WTC11 (cell line): ENCODE data around the gene AKIRIN1. TPM values are rescaled to one million over a fixed set of nuclear protein-coding genes. Genes with fewer than 3 reads are reported as not detected.
"Not testable (repeated sequence)": the region's sequence is repeated elsewhere in the genome, so short reads cannot be mapped to it uniquely, and the experiment has no call there.

Experiments
- ATAC-seq: fragments of 200-7000 bp; cut with Tn5 transposase; 2 replicates; pipeline ENCODE4 v1.10.0; 2021; ENCODE audit warnings: mild to moderate bottlenecking, moderate library complexity
- CTCF ChIA-PET: fragments of 300-600 bp; sonication (Branson Sonifier 250); formaldehyde crosslinking; loops from one replicate; lab custom pipeline; 2021; ENCODE audit warnings: antibody characterized with exemption; lab: Charles Lee
- POLR2A ChIA-PET: fragments of 350-600 bp; sonication (Branson Sonifier 250); formaldehyde crosslinking; loops from one replicate; lab custom pipeline; 2021; ENCODE audit warnings: antibody characterized with exemption; lab: Charles Lee
- DNase-seq: peaks from one replicate; pipeline ENCODE4 v3.0.0; 2021; ENCODE audit warnings: low spot score
- H3K27ac Mint-ChIP-seq: 2 replicates; pipeline ENCODE4 v1.8.0; 2021; ENCODE audit warnings: mixed read lengths
- H3K27me3 Mint-ChIP-seq: 2 replicates; pipeline ENCODE4 v1.8.0; 2021; ENCODE audit warnings: low read depth, mild to moderate bottlenecking, moderate library complexity, mixed read lengths
- H3K36me3 Mint-ChIP-seq: 2 replicates; pipeline ENCODE4 v1.8.0; 2021; ENCODE audit warnings: mixed read lengths
- H3K4me1 Mint-ChIP-seq: 2 replicates; pipeline ENCODE4 v1.8.0; 2022; ENCODE audit warnings: mixed read lengths
- H3K4me3 Mint-ChIP-seq: 2 replicates; pipeline ENCODE4 v1.8.0; 2021; ENCODE audit warnings: mild to moderate bottlenecking, moderate library complexity, mixed read lengths
- H3K9me3 Mint-ChIP-seq: 2 replicates; pipeline ENCODE4 v1.8.0; 2021; ENCODE audit warnings: mixed read lengths
- AR ChIP-seq: fragments of 250-450 bp; sonication (Bioruptor Pico); IDR thresholded peaks from 2 replicates; pipeline ENCODE4 v1.9.0; 2021; ENCODE audit warnings: mild to moderate bottlenecking
- CREB1 ChIP-seq: sonication (generic); formaldehyde crosslinking; IDR thresholded peaks from 2 replicates; pipeline ENCODE4 v1.8.0; 2023; ENCODE audit warnings: mild to moderate bottlenecking, missing genetic modification reagents
- ELF4 ChIP-seq: sonication (generic); formaldehyde crosslinking; IDR thresholded peaks from 2 replicates; pipeline ENCODE4 v1.8.1; 2022; ENCODE audit warnings: low read depth, mild to moderate bottlenecking, moderate library complexity, missing genetic modification reagents
- FOXK1 ChIP-seq: sonication (generic); formaldehyde crosslinking; IDR thresholded peaks from 2 replicates; pipeline ENCODE4 v1.8.0; 2022; ENCODE audit warnings: mild to moderate bottlenecking, moderate library complexity, missing genetic modification reagents
- NFATC4 ChIP-seq: fragments of 250-450 bp; sonication (Bioruptor Pico); IDR thresholded peaks from 2 replicates; pipeline ENCODE4 v1.9.0; 2021; ENCODE audit warnings: mild to moderate bottlenecking
- SMAD3 ChIP-seq: sonication (generic); formaldehyde crosslinking; IDR thresholded peaks from 2 replicates; pipeline ENCODE4 v1.8.0; 2022; ENCODE audit warnings: missing genetic modification reagents, mild to moderate bottlenecking, borderline replicate concordance
- TP53 ChIP-seq: sonication (generic); formaldehyde crosslinking; IDR thresholded peaks from 2 replicates; pipeline ENCODE4 v1.8.1; 2023; ENCODE audit warnings: mild to moderate bottlenecking, missing genetic modification reagents
- ZBTB21 ChIP-seq: sonication (generic); formaldehyde crosslinking; IDR thresholded peaks from 2 replicates; pipeline ENCODE4 v1.8.1; 2023; ENCODE audit warnings: mild to moderate bottlenecking, missing genetic modification reagents, borderline replicate concordance
- ZNF121 ChIP-seq: sonication (generic); formaldehyde crosslinking; IDR thresholded peaks from 2 replicates; pipeline ENCODE4 v1.8.0; 2023; ENCODE audit warnings: missing genetic modification reagents
- ZNF232 ChIP-seq: sonication (generic); formaldehyde crosslinking; IDR thresholded peaks from 2 replicates; pipeline ENCODE4 v1.8.0; 2022; ENCODE audit warnings: mild to moderate bottlenecking, missing genetic modification reagents
- ZNF425 ChIP-seq: fragments of 250-450 bp; sonication (Bioruptor Pico); conservative IDR thresholded peaks from 2 replicates; pipeline ENCODE4 v1.9.0; 2021; ENCODE audit warnings: mild to moderate bottlenecking
- ZNF671 ChIP-seq: fragments of 250-450 bp; sonication (Bioruptor Pico); IDR thresholded peaks from 2 replicates; pipeline ENCODE4 v1.8.0; 2021; ENCODE audit warnings: mild to moderate bottlenecking
- total RNA-seq: library from RNA; stranded (reverse); gene quantifications from 3 replicates; pipeline ENCODE4 v1.2.3, GENCODE V29; 2021
- TF ChIP-seq, protein P1 (sequence below): fragments of 250-450 bp; sonication (Bioruptor Pico); IDR thresholded peaks from 2 replicates; pipeline ENCODE4 v1.9.0; 2021; ENCODE audit warnings: moderate library complexity, mild to moderate bottlenecking, inconsistent platforms, borderline replicate concordance
- TF ChIP-seq, protein P2 (sequence below): fragments of 250-450 bp; sonication (Bioruptor Pico); IDR thresholded peaks from 2 replicates; pipeline ENCODE4 v1.8.0; 2021; ENCODE audit warnings: mild to moderate bottlenecking
- TF ChIP-seq, protein P3 (sequence below): sonication (generic); formaldehyde crosslinking; IDR thresholded peaks from 2 replicates; pipeline ENCODE4 v1.8.1; 2022; ENCODE audit warnings: mild to moderate bottlenecking, missing genetic modification reagents, moderate library complexity, borderline replicate concordance
- TF ChIP-seq, protein P4 (sequence below): sonication (generic); formaldehyde crosslinking; IDR thresholded peaks from 2 replicates; pipeline ENCODE4 v1.8.1; 2023; ENCODE audit warnings: mild to moderate bottlenecking, missing genetic modification reagents

Gene AKIRIN1
- total RNA-seq, 1 experiment from 2014 or later: 183 TPM

DNA sequence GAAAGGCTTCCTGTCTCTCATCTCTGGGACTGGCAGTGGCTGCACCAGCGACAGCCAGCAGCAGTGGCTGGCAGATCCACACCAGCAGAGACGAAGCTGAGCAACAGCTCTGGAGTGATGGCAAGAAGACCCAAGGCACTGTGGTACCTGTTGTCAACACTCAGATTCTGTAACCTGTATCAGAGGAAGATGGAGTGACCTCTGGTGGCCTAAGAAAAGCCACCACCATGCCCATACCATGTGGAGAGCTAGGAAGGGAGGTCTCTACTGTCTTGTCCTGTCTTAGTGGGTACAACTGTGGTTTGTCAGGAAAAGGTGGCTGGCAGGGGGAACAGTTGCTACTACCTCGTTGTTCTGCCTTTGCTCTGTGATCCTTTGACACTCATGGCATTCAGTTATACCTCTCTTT lies 26.9 kb upstream of the AKIRIN1 start:
- ATAC-seq (peak; percentile 90), DNase-seq (peak; percentile 13)
- ChIA-PET CTCF (interaction anchor here (0.5 to 1.7 kb wide), 18 partner anchors 12 to 135 kb away, joined by 3 to 13 read pairs (median 4); partner anchors contain the start of genes AKIRIN1 and MYCBP), POLR2A (interaction anchor here (0.5 to 0.6 kb wide), 2 partner anchors 30 to 1366 kb away, joined by 3 to 4 read pairs; no protein-coding TSS in a partner anchor)
- no peaks in the 10 kb centered on the region for H3K27me3 Mint-ChIP-seq
- no peak overlapping the region for H3K4me3 Mint-ChIP-seq
- no peak overlapping the region for H3K27ac Mint-ChIP-seq
- H3K4me1 Mint-ChIP-seq: peaks cover 2% of the 10 kb centered on the region; the same call in 1 of the 2 replicates
- no peak for TF ChIP-seq ELF4
- peak; percentile 100 for TF ChIP-seq ZNF121
- no peaks in the 10 kb centered on the region for H3K36me3 Mint-ChIP-seq
- H3K9me3 Mint-ChIP-seq: no peaks in the 10 kb centered on the region

DNA sequence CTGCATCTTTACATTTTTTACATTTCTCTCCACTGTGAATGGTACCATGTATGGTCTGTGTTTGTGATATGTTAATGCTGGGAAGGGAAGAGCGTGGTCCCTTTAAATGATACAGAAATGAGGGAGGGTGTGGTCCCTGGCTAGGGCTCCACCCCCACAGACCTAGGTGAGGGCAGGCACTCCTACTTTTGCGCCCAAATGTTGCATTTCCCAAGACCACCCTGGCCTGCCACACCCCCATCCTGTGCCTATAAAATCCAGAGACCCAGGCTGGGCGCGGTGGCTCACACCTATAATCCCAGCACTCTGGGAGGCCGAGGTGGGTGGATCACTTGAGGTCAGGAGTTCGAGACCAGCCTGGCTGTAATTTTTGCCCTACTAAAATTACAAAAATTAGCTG lies 17.9 kb upstream of the AKIRIN1 start:
- H3K4me3 Mint-ChIP-seq, H3K4me1 Mint-ChIP-seq, POLR2A ChIA-PET, H3K27me3 Mint-ChIP-seq, H3K9me3 Mint-ChIP-seq, DNase-seq, H3K36me3 Mint-ChIP-seq, H3K27ac Mint-ChIP-seq: not testable (repeated sequence)
- CTCF ChIA-PET: interaction anchor here (0.9 kb wide), 1 partner anchor 126 kb away, joined by 5 read pairs; no protein-coding TSS in a partner anchor
- peak; percentile 71 for ATAC-seq

DNA sequence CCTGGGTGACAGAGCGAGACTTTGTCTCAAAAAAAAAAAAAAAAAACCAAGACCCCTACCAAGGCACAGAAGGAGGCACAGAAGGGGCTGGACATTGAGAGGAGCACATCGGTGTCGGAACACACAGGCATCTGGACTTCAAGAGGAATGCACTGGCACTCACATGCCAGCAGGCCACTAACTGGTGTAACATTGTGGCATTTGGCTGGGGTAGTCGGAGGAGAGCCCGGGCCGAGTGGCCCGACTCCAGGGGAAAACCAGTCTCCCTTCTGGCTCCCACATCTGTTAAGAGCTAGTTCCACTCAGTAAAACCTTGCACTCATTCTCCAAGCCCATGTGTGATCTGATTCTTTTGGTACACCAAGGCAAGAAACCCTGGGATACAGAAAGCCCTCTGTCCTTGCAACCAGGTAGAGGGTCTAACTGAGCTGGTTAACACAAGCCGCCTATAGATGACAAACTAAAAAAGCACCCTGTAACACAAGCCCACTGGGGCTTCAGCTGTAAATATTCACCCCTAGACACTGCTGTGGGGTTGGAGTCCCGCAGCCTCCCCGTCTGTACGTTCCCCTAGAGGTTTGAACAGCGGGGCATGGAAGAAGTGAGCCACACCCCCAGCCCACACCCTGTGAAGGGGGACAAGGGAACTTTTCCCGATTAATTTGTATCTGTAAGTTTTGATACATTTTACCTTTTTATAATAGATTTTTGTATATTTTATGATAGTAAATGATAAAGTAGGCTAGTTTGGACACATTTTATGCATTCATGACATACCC lies 17.2 kb upstream of the AKIRIN1 start:
- POLR2A ChIA-PET: interaction anchor here (0.6 kb wide), 1 partner anchor 56 kb away, joined by 3 read pairs; no protein-coding TSS in a partner anchor
- peaks cover 11% of the 10 kb centered on the region for H3K9me3 Mint-ChIP-seq
- CTCF ChIA-PET: interaction anchor here (0.9 kb wide), 1 partner anchor 125 kb away, joined by 5 read pairs; no protein-coding TSS in a partner anchor
- H3K4me1 Mint-ChIP-seq: peaks cover 4% of the 10 kb centered on the region
- H3K36me3 Mint-ChIP-seq: peaks cover 11% of the 10 kb centered on the region
- TF ChIP-seq NFATC4 (no peak), AR (CRISPR knock-in tag) (no peak), ZNF425 (CRISPR knock-in tag) (no peak), ZNF232 (CRISPR knock-in tag) (no peak), ZBTB21 (CRISPR knock-in tag) (no peak), SMAD3 (CRISPR knock-in tag) (no peak), TP53 (no peak), ZNF671 (CRISPR knock-in tag) (no peak), FOXK1 (CRISPR knock-in tag) (no peak), CREB1 (CRISPR knock-in tag) (no peak)
- TF ChIP-seq, protein P1, sequence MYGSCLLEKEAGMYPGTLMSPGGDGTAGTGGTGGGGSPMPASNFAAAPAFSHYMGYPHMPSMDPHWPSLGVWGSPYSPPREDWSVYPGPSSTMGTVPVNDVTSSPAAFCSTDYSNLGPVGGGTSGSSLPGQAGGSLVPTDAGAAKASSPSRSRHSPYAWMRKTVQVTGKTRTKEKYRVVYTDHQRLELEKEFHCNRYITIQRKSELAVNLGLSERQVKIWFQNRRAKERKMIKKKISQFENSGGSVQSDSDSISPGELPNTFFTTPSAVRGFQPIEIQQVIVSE (CRISPR knock-in tag): no peak
- TF ChIP-seq, protein P2, sequence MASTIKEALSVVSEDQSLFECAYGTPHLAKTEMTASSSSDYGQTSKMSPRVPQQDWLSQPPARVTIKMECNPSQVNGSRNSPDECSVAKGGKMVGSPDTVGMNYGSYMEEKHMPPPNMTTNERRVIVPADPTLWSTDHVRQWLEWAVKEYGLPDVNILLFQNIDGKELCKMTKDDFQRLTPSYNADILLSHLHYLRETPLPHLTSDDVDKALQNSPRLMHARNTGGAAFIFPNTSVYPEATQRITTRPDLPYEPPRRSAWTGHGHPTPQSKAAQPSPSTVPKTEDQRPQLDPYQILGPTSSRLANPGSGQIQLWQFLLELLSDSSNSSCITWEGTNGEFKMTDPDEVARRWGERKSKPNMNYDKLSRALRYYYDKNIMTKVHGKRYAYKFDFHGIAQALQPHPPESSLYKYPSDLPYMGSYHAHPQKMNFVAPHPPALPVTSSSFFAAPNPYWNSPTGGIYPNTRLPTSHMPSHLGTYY (CRISPR knock-in tag): no peak
- TF ChIP-seq, protein P3, sequence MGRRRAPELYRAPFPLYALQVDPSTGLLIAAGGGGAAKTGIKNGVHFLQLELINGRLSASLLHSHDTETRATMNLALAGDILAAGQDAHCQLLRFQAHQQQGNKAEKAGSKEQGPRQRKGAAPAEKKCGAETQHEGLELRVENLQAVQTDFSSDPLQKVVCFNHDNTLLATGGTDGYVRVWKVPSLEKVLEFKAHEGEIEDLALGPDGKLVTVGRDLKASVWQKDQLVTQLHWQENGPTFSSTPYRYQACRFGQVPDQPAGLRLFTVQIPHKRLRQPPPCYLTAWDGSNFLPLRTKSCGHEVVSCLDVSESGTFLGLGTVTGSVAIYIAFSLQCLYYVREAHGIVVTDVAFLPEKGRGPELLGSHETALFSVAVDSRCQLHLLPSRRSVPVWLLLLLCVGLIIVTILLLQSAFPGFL (CRISPR knock-in tag): no peak
- TF ChIP-seq, protein P4, sequence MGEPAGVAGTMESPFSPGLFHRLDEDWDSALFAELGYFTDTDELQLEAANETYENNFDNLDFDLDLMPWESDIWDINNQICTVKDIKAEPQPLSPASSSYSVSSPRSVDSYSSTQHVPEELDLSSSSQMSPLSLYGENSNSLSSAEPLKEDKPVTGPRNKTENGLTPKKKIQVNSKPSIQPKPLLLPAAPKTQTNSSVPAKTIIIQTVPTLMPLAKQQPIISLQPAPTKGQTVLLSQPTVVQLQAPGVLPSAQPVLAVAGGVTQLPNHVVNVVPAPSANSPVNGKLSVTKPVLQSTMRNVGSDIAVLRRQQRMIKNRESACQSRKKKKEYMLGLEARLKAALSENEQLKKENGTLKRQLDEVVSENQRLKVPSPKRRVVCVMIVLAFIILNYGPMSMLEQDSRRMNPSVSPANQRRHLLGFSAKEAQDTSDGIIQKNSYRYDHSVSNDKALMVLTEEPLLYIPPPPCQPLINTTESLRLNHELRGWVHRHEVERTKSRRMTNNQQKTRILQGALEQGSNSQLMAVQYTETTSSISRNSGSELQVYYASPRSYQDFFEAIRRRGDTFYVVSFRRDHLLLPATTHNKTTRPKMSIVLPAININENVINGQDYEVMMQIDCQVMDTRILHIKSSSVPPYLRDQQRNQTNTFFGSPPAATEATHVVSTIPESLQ: no peak
- H3K4me3 Mint-ChIP-seq: no peak overlapping the region
- 0 out of 2 replicates have a peak, but pooled peaks cover 3% of the 10 kb centered on the region for H3K27me3 Mint-ChIP-seq
- ATAC-seq (0 out of 2 replicates have a peak, but pooled peaks have one; percentile 22), DNase-seq (no peak)
- no peak overlapping the region for H3K27ac Mint-ChIP-seq

GRCh38 chr1:38977399-38978244 lies 13.5 kb upstream of the AKIRIN1 start:
- H3K27me3 Mint-ChIP-seq, H3K4me3 Mint-ChIP-seq, DNase-seq, CTCF ChIA-PET, H3K4me1 Mint-ChIP-seq, H3K27ac Mint-ChIP-seq, ATAC-seq: not testable (repeated sequence)
- Mint-ChIP-seq H3K9me3 (peaks cover 23% of the 10 kb centered on the region), H3K36me3 (peaks cover 20% of the 10 kb centered on the region)
- POLR2A ChIA-PET: interaction anchor here (0.5 to 0.6 kb wide), 2 partner anchors 648 to 1133 kb away, joined by 3 to 4 read pairs; no protein-coding TSS in a partner anchor
